ENCODE results near the gene MTA1. TPM values are rescaled to one million over a fixed set of nuclear protein-coding genes. Genes with fewer than 3 reads are reported as not detected.

MTA1 gene
- total RNA-seq, 1 experiment from 2014 or later, result 166 TPM

DNA sequence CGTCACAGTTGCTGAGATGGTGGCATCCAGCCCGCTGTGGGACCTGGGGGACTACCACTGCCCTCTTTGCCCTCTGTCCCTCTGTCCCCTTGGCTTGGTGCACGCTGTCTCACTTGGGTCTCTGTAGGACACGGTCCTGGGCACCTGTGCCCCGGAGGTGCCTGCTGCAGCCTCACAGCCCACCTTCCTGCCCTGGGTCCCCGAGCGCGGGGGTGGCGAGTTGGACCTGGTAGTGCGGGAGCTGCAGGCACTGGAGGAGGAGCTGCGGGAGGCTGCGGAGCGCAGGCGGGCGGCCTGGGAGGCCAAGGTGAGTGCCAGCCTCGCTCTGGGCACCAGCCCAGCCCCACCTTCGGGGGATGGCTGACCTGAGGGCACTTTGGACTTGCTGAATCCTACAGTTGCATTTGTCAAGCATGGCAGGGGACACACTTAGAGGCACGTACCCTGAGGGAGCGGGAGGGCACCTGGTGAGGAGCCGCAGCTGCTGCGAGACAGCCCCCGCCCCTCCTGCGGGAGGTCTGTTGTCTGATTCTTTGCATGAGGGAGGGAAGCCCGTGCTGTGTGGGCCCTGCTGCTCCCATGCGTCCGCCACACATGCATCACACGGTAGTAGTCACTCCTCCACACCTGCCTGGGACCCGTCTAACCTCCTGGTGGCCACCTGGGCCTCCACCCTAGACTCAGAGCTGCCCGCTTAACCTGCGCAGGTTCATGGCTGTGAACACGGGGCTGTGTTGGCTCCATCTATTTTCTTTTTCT is 78.2 kb downstream of the MTA1 start:
- ChIA-PET POLR2A (no interaction called here), CTCF (interaction anchor here (1.1 kb wide), 1 partner anchor 17 kb away, joined by 4 read pairs; no protein-coding TSS in a partner anchor)
- BruUV-seq (replicated peaks), result no TSS peak
- H3K4me1 Mint-ChIP-seq (ENCODE audit: insufficient read depth, unreplicated experiment), result no peaks in the 10 kb centered on the region
- TF ChIP-seq, protein P1, sequence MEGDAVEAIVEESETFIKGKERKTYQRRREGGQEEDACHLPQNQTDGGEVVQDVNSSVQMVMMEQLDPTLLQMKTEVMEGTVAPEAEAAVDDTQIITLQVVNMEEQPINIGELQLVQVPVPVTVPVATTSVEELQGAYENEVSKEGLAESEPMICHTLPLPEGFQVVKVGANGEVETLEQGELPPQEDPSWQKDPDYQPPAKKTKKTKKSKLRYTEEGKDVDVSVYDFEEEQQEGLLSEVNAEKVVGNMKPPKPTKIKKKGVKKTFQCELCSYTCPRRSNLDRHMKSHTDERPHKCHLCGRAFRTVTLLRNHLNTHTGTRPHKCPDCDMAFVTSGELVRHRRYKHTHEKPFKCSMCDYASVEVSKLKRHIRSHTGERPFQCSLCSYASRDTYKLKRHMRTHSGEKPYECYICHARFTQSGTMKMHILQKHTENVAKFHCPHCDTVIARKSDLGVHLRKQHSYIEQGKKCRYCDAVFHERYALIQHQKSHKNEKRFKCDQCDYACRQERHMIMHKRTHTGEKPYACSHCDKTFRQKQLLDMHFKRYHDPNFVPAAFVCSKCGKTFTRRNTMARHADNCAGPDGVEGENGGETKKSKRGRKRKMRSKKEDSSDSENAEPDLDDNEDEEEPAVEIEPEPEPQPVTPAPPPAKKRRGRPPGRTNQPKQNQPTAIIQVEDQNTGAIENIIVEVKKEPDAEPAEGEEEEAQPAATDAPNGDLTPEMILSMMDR (IDR thresholded peaks at IDR 0.05; ENCODE audit: unreplicated experiment), result no peak
- H3K36me3 Mint-ChIP-seq (ENCODE audit: insufficient read depth, unreplicated experiment), result peaks cover 13% of the 10 kb centered on the region
- DNase-seq (ENCODE audit: unreplicated experiment), result no peak
- H3K27me3 Mint-ChIP-seq (ENCODE audit: insufficient read depth, unreplicated experiment), result no peaks in the 10 kb centered on the region
- H3K27ac Mint-ChIP-seq (ENCODE audit: low read depth, unreplicated experiment), result no peak overlapping the region
- intact Hi-C loops (cut with micrococcal nuclease), result no loop called here
- no peak overlapping the region for H3K4me3 Mint-ChIP-seq (ENCODE audit: unreplicated experiment)
- H3K9me3 Mint-ChIP-seq (ENCODE audit: unreplicated experiment), result no peaks in the 10 kb centered on the region

DNA sequence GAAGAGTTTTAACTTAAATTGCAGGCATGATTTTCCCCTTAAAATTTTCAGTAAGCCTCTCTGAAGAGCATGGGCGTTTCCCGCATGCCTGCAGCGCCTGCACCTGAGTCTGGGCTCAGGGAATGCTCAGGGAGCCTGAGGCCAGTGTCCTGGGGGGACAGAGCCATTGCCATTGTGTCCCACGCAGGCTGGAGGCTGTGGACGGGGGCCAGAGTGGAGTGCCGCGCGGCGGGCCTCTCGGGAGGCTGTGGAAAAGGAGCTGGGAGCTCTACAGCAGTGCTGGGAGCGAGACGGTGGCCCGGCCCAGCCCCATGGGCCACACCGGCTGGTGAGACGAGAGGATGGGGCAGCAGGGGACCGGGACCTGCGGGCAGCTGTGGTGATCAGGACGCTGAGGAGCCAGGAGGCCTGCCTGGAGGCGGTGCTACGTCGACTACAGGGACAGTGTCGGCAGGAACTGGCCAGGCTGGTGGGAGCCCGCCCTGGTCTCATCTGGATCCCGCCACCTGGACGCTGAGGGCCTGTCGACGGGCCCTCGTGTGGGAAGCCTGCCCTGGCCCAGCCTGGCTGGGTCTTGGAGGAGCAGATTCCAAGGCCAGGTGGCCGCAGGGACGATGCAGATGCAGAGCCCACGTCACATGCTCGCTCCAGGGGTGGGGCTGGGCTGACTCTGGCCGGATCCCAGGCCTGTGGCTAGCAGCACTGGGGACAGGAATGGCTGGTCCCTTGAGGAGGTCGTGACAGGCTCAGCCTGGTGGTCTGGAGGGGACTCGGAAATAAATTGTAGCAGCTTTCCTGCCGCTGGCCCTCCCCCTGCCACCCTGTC is 79.0 kb downstream of the MTA1 start:
- Mint-ChIP-seq H3K36me3 (ENCODE audit: insufficient read depth, unreplicated experiment) (peaks cover 19% of the 10 kb centered on the region), H3K4me1 (ENCODE audit: insufficient read depth, unreplicated experiment) (no peaks in the 10 kb centered on the region), H3K27ac (ENCODE audit: low read depth, unreplicated experiment) (no peak overlapping the region), H3K27me3 (ENCODE audit: insufficient read depth, unreplicated experiment) (no peaks in the 10 kb centered on the region), H3K4me3 (ENCODE audit: unreplicated experiment) (no peak overlapping the region), H3K9me3 (ENCODE audit: unreplicated experiment) (no peaks in the 10 kb centered on the region)
- no peak for DNase-seq (ENCODE audit: unreplicated experiment)
- CTCF ChIA-PET, result no interaction called here
- no TSS peak for BruUV-seq (replicated peaks)
- TF ChIP-seq, protein P1 (IDR thresholded peaks at IDR 0.05; ENCODE audit: unreplicated experiment), result no peak
- intact Hi-C loops (cut with micrococcal nuclease), result no loop called here
- POLR2A ChIA-PET, result no interaction called here

DNA sequence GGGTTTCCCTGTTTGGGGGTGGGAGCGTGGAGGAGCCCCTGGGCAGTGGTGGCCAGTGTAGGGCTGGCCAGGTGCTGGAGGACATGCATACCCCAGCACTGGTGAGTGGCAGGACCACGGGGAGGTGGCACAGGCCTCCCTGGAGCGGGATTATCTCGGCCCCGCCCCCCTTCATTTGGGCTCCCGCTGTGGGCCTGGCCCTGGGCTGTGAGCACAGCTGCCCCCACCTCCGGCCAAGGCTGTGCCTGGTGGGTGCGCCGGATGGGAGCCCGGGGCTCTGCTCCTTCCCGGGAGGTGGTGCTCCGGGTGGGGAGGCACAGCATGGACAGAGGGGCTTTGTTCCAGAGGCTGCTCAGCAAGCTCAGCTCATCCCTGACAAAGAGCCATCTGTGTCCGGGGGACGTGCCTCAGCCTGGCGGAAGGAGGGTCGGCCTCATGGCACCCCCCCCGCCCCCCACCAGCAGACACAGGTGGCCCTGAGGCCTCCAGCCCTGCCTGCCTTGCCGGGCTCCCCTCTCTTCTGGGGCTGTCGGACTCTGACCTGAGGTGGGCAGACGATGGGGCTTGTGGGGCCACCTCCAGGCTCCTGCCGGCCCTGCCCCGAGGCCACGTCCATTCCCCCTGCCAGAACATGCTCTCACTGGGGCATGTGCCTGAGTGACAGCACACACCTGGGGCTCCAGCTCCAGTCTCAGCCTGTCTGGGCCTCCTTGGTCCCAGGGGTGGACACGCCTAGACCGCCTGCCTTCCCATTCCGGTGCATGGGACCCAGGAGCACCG is 79.8 kb downstream of the MTA1 start:
- H3K4me1 Mint-ChIP-seq (ENCODE audit: insufficient read depth, unreplicated experiment), result no peaks in the 10 kb centered on the region
- no peak overlapping the region for H3K4me3 Mint-ChIP-seq (ENCODE audit: unreplicated experiment)
- POLR2A ChIA-PET, result no interaction called here
- H3K27ac Mint-ChIP-seq (ENCODE audit: low read depth, unreplicated experiment), result no peak overlapping the region
- CTCF ChIA-PET, result no interaction called here
- H3K27me3 Mint-ChIP-seq (ENCODE audit: insufficient read depth, unreplicated experiment), result no peaks in the 10 kb centered on the region
- BruUV-seq (replicated peaks), result no TSS peak
- H3K36me3 Mint-ChIP-seq (ENCODE audit: insufficient read depth, unreplicated experiment), result peaks cover 20% of the 10 kb centered on the region
- H3K9me3 Mint-ChIP-seq (ENCODE audit: unreplicated experiment), result no peaks in the 10 kb centered on the region
- intact Hi-C loops (cut with micrococcal nuclease), result no loop called here
- no peak for DNase-seq (ENCODE audit: unreplicated experiment)
- TF ChIP-seq, protein P1 (IDR thresholded peaks at IDR 0.05; ENCODE audit: unreplicated experiment), result no peak

Measured in MCF 10A (cell line).